ENCODE data around the gene OSBPL3.

- TF ChIP-seq POLR2A (IDR thresholded peaks at IDR 0.05): no peak
- no peak for TF ChIP-seq CTCF (IDR thresholded peaks at IDR 0.05 in 8 of 11, conservative IDR thresholded peaks at IDR 0.05 in 3 of 11)
- no peak for TF ChIP-seq POLR2AphosphoS5 (IDR thresholded peaks at IDR 0.05)
These were observed 178.1 kb downstream of the OSBPL3 start for GRCh38 chr7:24801883-24802282.
